Right lobe of liver (tissue), 4 donors: ENCODE results near the gene CEPT1.

Source experiments
- CTCF ChIP-seq, 4 donors: fragments of 200-600 bp in 3 of 4; fragments of 450-650 bp in 1 of 4; IDR thresholded peaks; one replicate each; pipeline versions ENCODE4 v1.5.1 to v1.8.0; 2016 to 2022; ENCODE audit warnings: antibody characterized with exemption in 4 of 4, mild to moderate bottlenecking in 2 of 4
- POLR2A ChIP-seq: fragments of 450-650 bp; IDR thresholded peaks from one replicate; pipeline ENCODE4 v1.6.1; 2017; ENCODE audit warnings: antibody characterized with exemption, mild to moderate bottlenecking
- donor health status: DM: no; HTN: no; CAD: no.
- donor health status: DM: no; HTN: no; CAD: no.
- donor health status: DM: no; HTN: yes; CAD: no.

GRCh38 chr1:111199329-111199728 lies 59.3 kb downstream of the CEPT1 start:
- TF ChIP-seq POLR2A, result no peak
- no peak for TF ChIP-seq CTCF (IDR thresholded peaks at IDR 0.05)
